Erythroblast (primary cell): ENCODE results near the gene DUOXA2.
"Not testable (repeated sequence)": the region's sequence is repeated elsewhere in the genome, so short reads cannot be mapped to it uniquely, and the experiment has no call there.

Source experiments
- DNase-seq, 2 experiments: peaks; one replicate each; lab custom pipeline; 2025; lab: John Stamatoyannopoulos, UW
- GATA1 ChIP-seq: IDR thresholded peaks from 2 replicates; pipeline ENCODE4 v1.6.1; 2011; ENCODE audit warnings: low read depth, mild to moderate bottlenecking, control low read depth, low read length, moderate library complexity
- POLR2A ChIP-seq: IDR thresholded peaks from 2 replicates; pipeline ENCODE4 v1.6.1; 2011; ENCODE audit warnings: mild to moderate bottlenecking, low read length

Gene DUOXA2

GRCh38 chr15:45089712-45090373, 24.3 kb upstream of the DUOXA2 start:
- DNase-seq: no peak
- TF ChIP-seq GATA1 (no peak), POLR2A (no peak)

GRCh38 chr15:45091161-45091560, 23.0 kb upstream of the DUOXA2 start:
- TF ChIP-seq POLR2A (no peak), GATA1 (no peak)
- DNase-seq: no peak

GRCh38 chr15:45091576-45091975, 22.6 kb upstream of the DUOXA2 start:
- DNase-seq: no peak
- TF ChIP-seq POLR2A (no peak), GATA1 (no peak)

- DNase-seq: no peak
- TF ChIP-seq POLR2A (no peak), GATA1 (no peak)
These were observed 21.1 kb upstream of the DUOXA2 start for GRCh38 chr15:45093013-45093412.

- DNase-seq: no peak
- TF ChIP-seq POLR2A (no peak), GATA1 (no peak)
These were observed 20.3 kb upstream of the DUOXA2 start for GRCh38 chr15:45093622-45094357.

GRCh38 chr15:45094358-45094730, 19.8 kb upstream of the DUOXA2 start:
- no peak for DNase-seq
- TF ChIP-seq GATA1 (no peak), POLR2A (no peak)

- TF ChIP-seq GATA1: no peak
- no peak for TF ChIP-seq POLR2A
- no peak for DNase-seq
These were observed 18.5 kb upstream of the DUOXA2 start for GRCh38 chr15:45095661-45096060.

- no peak for DNase-seq
- TF ChIP-seq GATA1 (no peak), POLR2A (no peak)
These were observed 16.7 kb upstream of the DUOXA2 start for GRCh38 chr15:45097466-45097865.

- no peak for TF ChIP-seq POLR2A
- no peak for TF ChIP-seq GATA1
- DNase-seq: no peak
These were observed 14.5 kb upstream of the DUOXA2 start for GRCh38 chr15:45099549-45100165.

- DNase-seq: no peak
- TF ChIP-seq POLR2A (no peak), GATA1 (no peak)
These were observed 13.1 kb upstream of the DUOXA2 start for GRCh38 chr15:45100884-45101625.

- TF ChIP-seq POLR2A: no peak
- no peak for TF ChIP-seq GATA1
- no peak for DNase-seq
These were observed 12.4 kb upstream of the DUOXA2 start for GRCh38 chr15:45101749-45102148.

GRCh38 chr15:45102226-45102625, 11.9 kb upstream of the DUOXA2 start:
- TF ChIP-seq GATA1 (no peak), POLR2A (no peak)
- no peak for DNase-seq

- not testable (repeated sequence) for DNase-seq
These were observed 10.0 kb upstream of the DUOXA2 start for GRCh38 chr15:45104170-45104569.

- no peak for DNase-seq
- no peak for TF ChIP-seq GATA1
- TF ChIP-seq POLR2A: no peak
These were observed 8.5 kb upstream of the DUOXA2 start for GRCh38 chr15:45105586-45105985.
